ENCODE data around the gene CLEC18C.
"Not testable (repeated sequence)": the region's sequence is repeated elsewhere in the genome, so short reads cannot be mapped to it uniquely, and the experiment has no call there.

DNA sequence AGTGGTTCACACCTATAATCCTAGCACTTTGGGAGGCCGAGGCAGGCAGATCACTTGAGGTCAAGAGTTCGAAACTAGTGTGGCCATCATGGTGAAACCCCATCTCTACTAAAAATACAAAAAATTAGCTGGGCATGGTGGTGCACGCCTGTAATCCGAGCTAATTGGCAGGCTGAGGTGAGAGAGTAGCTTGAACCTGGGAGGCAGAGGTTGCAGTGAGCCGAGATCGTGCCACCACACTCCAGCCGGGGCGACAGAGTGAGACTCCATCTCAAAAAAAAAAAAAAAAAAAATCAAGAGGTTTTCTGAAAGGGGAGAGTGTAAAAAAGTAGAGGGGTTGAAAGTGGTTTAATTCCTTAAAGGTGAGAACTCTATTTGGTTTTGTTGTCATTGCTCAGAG is 37.8 kb upstream of the CLEC18C start:
- TF ChIP-seq, protein P1, sequence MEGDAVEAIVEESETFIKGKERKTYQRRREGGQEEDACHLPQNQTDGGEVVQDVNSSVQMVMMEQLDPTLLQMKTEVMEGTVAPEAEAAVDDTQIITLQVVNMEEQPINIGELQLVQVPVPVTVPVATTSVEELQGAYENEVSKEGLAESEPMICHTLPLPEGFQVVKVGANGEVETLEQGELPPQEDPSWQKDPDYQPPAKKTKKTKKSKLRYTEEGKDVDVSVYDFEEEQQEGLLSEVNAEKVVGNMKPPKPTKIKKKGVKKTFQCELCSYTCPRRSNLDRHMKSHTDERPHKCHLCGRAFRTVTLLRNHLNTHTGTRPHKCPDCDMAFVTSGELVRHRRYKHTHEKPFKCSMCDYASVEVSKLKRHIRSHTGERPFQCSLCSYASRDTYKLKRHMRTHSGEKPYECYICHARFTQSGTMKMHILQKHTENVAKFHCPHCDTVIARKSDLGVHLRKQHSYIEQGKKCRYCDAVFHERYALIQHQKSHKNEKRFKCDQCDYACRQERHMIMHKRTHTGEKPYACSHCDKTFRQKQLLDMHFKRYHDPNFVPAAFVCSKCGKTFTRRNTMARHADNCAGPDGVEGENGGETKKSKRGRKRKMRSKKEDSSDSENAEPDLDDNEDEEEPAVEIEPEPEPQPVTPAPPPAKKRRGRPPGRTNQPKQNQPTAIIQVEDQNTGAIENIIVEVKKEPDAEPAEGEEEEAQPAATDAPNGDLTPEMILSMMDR (IDR thresholded peaks at IDR 0.05): not testable (repeated sequence)
- TF ChIP-seq POLR2A (IDR thresholded peaks at IDR 0.05): not testable (repeated sequence)
